RPMI8226 (cell line): ENCODE measurements around the gene TNFRSF12A.

ENCODE experiments used
- DNase-seq: peaks from one replicate; pipeline ENCODE4 v3.0.0-alpha.2; 2015

Gene TNFRSF12A

DNA sequence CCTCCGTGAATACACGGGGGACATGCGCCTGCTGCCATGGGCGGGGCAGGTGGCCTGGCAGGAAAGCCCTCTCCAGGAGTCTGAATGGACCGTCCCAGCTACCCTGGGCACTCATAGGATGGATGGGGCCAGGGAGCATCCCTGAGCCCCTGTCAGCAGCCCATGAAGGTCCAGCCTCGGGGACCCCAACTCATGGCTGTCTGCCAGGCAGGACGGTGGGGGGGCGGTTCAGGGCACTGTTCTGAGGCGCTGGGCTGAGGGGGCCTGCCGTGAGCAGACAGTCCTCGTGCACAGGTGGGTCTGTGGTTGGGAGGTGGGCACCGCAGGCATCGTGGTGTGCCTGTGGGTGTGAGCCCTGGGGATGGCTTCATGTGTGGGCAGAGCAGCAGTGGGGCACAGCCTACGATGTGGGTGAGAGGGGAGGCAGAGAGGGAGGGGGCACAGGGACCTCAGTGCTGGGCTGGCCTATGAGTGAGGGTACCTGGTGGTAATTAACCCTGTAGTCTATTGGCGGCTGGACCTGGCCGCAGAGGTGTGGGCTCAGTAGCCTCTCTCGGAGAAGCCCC lies 33.5 kb upstream of the TNFRSF12A start:
- DNase-seq: no peak

DNA sequence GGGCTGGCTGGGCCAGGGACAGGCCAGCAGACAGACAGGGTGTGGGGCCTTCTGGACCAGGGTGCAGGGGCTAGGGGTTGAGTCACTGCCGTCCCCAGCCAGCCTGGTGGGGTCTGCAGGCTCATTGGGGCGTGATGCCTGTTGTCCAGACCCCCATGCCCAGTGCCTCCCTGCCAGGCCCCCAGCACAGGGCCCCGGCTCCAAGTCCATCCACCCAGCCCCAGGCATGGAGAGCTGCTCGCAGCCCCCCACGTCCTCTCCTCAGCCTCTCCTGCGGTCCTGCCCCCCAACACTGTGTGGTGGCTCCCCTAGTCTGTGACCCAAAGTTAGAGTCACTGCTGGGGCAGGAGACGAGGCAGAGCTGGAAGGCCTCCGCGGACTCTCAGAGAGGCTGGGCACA lies 32.9 kb upstream of the TNFRSF12A start:
- DNase-seq: no peak

DNA sequence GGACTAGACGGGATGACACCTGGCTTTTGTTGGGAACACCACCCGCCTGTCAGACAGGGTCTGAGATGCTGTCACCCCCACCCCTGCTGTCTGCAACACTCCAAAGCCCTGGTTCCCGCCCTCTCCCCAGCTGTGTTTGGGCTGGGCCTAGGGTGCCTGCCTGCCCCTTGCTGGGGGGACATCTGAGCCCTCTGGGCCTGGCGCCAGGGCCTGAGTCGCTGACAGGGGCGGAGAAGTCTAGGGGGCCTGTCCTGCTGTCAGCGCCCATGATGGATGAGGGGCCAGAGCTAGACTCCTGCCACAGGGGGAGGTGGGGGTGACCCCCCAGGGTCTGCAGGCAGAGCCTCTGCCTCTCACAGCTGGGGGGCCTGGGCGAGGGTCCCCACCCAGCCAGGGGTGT lies 32.3 kb upstream of the TNFRSF12A start:
- no peak for DNase-seq

DNA sequence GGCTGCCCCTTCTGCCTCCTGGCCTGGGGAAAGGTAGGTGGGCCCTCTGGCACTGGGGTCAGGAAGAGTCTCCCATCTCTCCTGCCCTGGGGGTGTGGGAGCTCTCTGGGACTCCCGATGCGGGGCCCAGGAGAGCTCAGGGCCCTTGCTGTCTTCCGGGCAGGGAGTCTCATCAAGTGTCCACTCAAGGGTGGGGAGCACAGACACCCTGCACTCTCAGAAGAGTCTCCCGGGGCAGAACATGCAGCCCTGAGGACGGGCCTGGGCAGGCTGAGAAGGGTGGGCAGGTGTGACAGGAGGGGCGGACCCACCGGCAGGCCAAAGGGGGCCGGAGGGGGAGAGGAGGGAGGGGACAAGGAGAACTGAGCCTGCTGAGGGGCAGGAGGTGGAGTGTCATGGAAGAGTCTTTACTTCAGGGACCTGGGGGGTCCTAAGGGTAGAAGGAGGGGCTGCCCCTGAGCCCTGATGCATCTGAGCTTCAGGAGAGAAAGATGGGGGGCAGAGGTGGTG lies 31.5 kb upstream of the TNFRSF12A start:
- DNase-seq: no peak

DNA sequence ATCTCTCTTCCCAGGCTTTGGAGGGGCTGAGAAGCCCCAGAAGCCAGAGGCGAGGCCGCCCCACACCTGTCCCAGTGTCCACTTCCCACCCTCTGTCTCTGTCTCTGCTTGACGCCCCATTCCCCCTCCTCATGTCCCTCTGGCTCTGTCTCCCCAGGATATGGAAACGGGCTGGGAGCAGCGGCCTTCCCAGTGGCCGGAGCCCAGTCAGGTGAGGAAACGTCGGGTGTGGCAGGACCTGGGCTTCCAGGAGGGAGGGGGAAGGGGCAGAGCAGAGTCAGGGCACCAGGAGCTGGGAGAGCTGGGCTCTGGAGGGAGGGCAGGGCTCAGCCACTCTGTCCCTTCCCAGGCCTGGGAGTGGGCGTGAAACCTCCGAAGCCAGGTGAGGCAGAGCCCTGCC lies 29.3 kb upstream of the TNFRSF12A start:
- DNase-seq: no peak

DNA sequence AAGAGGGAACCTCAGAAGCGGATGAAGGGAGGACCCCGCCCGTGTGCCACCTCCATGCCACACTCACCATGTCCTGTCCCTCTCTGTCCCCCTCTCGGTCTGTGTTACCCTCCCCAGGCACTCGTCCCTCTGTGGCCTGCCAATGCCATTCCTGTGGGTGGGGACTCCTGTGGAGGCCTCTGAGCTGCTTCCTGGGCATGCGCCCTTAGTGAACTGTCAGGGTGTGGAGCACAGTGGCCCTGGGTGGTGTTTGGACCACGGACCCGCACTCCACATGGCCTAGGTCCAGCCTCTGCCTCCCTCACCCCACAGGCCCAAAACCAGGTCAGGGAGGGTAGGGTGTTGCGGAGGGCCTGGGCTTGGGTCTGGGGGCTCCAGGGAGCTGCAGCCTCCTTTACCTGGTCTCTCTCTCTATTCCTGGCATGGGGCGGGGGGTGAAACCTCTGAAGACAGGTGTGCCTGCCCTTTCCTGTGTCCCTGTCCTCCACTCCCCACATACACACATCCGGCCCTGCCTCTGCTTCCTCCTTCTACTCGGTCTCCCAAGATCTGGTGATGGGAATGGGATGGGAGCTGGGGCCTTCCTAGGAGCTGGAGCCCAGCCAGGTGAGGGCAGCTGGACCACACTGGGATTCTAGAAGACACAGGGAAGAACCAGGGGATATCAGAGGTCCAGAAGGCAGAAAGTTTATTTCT lies 28.5 kb upstream of the TNFRSF12A start:
- DNase-seq: no peak

DNA sequence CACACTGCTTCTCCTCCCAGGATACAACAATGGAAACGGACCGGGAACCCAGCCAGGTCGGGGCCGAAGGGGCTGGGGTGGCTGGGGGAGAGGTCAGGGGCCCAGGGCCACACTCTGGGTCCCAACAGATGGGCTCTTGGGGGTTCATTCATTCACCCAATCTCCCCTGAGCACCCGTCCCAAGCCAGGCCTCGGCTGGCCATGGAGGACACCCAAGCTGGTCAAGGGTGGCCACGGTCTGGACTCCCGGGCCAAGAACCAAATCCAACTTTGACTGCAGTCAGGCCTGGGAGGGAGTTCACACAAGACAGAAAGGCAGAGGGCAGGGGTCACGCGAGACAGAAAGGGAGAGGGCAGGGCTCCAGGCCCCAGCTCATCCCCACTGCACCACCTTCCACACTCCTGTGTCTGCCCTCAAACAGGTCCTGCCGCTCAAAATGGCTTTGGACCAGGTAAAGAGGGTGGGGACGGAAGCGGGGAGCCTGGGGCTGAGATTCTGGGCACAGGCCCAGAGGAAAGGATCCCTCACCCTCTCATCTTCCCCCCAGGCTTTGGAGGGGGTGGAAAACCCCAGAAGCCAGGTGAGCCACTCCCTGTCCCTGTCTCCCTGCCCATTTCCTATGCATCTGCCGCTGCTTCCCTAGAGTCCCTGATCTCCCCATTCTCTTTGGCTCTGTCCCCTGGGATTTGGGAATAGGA lies 27.6 kb upstream of the TNFRSF12A start:
- no peak for DNase-seq

DNA sequence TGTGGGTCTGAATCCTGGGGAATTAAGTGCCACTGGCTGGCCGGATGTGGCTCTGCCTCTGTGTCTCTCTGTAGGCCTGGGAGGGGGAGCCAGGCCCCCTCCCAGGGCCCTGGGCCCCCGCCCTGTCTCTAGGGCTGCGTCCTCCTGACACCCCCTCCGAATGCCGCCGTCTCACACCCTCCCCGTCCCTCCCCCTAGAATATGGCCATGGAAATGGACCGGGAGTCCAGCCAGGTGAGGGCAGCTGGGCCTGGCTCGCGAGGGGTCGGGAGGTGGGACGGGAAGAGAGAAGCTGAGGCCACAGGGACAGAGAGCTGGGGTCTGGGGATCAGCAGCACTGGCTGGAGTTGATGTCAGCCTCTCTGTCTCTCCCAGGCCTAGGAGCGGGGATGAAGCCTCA lies 23.9 kb upstream of the TNFRSF12A start:
- DNase-seq: no peak

DNA sequence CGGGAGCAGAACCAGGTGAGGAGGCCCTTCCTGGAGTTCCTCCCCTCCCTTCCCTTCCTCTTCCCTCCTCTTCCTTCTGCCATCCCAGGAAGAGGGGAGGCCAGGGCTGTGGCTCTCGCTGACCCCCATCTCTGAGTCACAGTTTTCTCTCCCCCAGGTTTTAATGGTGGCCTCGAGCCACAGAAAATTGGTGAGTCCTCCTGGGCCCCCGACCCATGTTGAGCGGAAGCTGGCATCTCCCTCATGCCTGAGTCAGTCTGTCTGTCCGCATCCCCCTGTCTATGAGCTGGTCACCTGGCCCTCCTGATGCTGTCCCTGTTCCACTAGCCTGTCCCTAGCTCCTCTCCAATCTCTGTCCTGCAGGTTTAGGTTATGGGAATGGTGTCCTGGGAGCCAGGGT lies 20.2 kb upstream of the TNFRSF12A start:
- no peak for DNase-seq

DNA sequence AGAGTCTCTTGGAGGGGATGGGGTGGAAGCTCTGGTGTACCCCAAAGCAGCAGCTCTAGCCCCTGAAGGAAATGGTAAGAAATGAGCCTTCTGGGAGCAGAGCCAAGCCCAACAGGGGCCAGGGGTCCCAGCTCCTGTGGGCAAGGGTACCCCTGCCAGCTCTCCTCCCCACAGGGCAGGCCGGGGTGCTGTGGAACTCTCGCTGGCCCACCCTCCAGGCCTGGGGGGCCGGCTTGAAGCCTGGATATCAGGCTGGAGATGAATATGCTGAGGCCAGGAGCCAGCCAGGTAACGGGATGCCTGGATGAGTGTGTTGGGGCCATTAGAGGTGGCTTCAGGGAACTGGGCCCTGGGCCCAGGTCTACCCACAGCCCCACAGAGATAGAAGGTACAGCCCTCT lies 19.6 kb upstream of the TNFRSF12A start:
- no peak for DNase-seq

DNA sequence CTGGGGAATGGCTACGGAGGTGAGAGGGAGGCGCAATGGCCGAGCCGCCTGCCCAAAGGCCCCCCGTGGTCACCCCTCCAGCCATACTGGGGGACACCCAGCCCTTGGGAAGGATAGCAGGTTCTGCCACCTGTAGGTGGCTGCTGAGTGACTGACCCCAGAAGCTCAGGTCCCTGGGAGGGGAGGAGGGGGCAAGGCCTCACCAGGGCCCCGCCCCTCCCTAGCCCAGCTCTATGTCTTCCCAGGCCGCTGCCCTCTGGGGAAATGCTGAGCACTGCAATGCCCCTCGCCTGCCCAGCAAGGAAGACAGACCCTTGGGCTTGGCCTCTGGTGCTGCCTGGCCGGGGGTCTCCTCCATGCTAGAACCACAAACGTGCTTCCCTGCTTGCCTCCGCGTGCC lies 18.9 kb upstream of the TNFRSF12A start:
- no peak for DNase-seq

DNA sequence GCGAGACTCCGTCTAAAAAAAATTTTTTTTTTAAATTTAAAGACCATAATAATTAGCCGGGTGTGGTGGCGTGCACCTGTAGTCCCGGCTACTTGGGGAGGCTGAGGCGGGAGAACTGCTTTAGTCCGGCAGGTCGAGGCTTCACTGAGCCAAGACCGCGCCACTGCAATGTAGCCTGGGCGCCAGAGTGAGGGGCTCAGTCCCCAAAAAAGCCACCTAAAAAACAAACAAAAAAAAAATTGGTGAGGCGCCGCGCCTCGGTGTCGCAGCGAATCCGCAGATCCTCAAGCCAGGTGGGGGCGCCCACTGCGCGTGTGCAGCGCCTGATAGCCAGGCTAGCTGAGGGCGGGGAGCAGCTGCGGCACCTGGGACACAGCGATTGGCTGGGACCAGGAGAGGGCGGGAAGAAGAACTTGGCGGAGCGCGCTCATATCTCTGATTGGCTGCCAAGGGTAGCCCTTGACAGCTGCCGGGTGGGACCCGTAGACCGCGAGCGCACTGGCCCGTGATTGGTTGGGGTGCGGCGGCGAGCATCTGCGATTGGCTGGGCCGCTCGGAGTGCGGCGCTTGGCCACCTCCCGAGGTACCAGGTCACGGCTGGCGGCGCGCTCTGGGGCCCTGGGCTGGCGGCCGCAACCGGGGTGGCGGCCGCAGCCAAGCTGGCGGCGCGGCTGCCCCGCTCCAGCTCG lies 16.4 kb upstream of the TNFRSF12A start:
- peak; percentile 100 for DNase-seq

DNA sequence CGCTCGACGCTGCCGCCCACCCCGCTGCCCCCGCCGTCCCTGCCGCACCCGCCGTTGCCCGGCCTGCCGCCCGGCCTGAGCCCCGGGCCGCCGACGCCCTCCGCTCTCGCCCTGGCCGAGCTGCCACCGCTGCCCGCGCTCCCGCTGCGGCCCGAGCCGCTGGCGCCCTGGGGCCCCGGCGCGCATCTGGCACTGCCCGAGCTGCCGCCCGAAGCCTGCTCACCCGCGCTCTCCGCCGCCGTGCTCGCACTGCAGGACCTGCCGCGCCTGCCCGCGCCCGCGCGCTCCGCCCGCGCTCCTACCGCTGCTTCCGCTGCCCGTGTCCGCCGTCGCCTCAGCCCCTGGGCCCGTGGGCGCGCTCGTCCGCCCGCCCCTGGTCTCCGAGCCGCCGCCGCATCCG lies 15.8 kb upstream of the TNFRSF12A start:
- peak; percentile 77 for DNase-seq

DNA sequence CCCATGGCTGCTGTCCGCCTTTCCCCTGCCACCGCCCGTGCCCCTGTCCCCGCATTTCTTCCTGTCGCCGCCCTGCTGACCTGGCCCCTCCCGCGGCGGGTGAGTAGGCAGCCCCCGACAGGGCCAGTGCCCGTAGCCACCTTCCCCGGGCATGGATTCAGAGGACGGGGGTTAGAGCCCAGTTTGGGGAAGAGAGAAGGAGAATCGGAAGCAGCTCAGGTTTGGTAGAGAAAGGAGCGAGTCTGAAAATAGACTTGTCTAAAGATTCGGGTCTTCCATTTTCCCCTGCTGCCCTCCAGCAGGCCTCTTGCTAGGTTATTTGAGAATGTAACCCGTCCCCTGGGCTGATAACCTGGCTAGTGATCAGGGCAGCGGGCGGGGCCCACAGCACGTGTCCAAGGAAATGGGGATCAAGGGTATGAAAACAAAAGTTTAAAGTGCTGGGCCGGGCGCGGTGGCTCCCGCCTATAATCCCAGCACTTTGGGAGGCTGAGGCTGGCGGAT lies 15.3 kb upstream of the TNFRSF12A start:
- DNase-seq: peak; percentile 69

DNA sequence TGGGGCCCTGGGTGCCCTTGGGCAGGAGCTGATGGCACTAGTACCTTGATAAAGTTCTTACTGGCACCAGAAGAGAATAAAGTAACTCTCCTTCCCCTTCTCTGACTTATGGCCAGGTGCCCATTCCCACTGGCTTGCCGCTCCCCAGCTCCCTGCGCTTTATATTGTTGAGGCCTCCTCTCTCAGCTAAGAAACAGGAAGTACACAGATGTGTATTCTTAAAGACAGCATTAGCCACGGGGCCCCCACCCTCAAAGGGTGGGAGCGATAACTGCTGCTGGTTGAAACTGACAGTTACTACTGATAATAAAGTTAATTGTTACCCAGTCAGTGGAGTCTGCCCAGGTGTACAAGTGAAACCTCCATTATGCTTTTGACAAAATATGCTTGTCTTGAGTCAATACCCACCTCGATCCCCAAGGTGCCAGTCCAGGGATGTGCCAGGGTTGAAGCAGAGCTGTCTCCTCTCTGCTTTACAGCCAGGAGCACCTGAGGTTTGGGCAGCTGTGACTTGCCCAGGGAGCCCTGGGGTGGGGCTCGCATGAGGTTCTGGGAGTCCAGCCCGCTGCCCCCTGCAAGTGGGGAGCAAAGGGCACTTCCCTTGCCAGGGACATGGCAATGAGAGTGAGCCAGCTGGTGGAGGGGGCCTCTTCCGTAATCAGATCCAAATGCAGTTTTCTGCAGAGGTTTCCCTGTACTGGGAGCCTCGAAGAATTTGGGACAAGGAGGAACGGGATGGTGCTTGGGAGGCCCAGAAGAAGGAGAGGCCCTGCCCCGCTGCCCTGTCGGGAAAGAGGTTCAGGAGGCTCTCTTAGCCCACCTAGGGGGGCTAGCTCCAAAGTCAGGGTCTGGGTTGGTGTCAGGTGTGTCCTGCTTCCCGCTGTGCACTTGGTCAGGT lies 12.9 kb upstream of the TNFRSF12A start:
- peak; percentile 79 for DNase-seq

DNA sequence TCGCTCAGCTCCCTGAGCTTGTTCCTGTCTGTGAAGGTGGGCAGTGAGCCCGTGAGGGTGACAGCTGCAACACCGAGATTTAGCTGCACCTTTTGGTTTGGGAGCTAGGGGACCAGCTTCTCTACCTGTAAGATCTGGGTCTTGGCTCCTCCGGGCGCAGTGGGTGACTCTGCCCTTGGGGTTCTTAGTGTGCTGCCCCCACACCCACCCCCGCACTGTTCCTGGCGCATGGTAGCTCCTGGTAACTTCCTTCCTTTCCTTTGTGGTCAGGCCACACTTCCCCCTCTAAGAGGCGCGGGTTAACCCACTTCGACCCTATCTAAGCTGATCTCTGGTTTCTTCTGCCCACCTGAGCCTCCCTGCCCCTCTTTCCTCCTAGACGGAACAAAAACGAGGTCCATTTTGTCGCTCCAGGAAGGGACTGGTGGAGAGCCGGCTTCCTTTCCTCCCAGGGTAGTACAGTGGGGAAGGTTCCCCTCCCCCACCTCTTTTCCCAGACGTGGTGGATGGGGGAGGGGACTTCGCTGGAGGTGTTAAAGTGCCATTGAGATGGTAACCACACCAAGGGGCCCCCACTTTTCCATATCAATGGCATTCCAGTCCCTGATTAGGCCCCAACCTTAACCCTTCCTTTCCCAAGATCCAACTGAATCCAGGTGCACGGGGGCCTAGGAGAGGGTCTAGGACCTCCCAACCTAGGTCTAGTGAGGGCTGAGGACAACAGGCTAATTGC lies 12.0 kb upstream of the TNFRSF12A start:
- DNase-seq: no peak

DNA sequence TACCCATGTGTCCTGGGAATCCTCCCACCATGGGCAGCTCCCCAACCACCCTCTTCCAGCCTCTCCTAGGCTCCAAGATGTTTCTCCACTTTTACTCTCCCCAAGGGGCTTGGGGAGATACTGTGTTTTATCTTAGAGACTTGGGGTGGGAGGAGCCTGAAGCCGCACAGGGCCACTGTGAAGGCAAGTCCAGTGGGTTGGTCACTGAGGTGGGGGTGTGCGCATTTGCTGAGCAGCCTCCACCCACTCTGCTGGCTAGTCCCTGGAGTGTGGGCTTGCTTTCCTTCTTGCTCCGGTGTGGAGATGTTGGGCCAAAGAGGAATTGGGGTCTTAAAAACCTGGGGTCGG lies 11.5 kb upstream of the TNFRSF12A start:
- DNase-seq: no peak

DNA sequence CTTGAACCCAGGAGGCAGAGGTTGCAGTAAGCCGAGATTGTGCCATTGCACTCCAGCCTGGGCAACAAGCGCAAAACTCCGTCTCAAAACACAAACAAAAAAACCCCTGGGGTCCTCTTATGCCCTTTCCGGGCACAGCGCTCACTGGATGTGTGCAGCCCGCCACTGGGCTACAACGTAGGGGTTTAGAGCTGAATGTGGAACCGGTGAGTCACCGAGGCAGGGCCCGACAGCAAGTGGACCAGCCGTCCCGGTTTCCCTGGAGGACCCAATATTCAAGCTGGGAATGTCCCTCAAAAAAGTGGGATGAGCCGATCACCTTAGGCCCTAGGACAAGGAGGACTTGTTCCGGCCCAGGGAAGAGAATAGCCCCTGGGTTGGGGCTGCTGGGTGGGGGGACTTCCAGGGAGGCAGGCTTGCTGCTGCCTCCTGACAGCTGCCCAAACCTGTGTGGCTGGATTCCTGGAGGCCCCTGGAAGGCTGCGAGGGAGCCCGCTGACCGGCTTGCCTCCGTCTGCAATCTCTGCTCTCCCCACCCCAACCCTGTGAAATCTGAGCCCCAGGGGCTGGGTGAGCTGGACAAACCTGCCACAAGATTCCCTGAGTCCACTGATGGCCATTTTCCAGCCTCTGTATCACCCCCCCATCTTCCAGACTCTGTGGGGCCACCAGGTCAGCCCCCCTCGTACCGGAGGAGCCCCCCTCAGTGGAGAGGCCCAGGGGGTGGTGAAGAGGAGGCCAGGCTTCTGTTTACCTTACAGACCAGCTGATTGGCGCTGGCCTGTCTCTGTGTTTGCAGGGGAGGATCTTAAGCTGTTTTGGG lies 10.4 kb upstream of the TNFRSF12A start:
- no peak for DNase-seq

DNA sequence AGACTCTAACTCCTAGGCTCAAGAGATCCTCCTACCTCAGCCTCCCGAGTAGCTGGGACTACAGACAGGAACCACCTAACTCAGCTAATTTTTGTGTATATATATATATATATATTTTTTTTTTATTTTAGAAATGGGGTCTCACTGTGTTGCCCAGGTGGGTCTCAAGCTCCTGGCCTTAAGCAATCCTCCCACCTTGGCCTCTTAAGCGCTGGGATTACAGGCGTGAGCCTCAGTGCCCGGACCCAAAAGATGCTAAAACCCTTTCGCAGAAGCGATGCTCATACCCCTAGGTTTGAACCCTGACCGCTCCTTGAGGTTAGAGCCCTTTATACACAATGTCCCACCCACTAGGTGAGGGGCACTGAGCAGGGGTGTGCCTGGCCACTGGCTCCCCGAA lies 9.7 kb upstream of the TNFRSF12A start:
- no peak for DNase-seq

DNA sequence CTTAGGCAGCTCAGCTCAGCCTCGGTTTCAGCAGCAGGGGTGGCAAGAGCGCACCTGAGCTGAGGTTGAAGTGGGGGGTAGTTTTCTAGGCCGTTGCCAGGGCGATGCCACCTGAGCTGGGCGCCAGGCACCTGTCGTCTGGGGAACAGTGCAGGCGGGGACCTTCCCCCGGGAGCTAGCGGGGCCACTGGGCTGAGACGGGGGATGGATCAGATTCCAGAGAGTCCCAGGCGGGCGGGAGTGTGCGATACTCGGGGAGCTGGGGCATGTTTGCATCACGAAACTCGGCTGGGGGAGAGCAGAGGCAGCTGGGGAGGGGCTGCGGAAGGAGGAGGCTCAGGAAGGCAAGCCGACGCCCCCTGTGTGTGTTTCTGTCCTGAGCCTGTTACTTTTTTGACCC lies 7.9 kb upstream of the TNFRSF12A start:
- peak; percentile 64 for DNase-seq
